Activated CD8-positive, alpha-beta memory T cell treated with anti-CD3 and anti-CD28 coated beads, Interleukin-2, amount 50 U/mL, for 1 hour (primary cell): Measurements from ENCODE around the gene AUTS2.

ENCODE experiments used
- DNase-seq: peaks from one replicate; pipeline ENCODE4 v3.0.0-alpha.2; 2020; ENCODE audit errors: extremely low read depth

AUTS2 gene

DNA sequence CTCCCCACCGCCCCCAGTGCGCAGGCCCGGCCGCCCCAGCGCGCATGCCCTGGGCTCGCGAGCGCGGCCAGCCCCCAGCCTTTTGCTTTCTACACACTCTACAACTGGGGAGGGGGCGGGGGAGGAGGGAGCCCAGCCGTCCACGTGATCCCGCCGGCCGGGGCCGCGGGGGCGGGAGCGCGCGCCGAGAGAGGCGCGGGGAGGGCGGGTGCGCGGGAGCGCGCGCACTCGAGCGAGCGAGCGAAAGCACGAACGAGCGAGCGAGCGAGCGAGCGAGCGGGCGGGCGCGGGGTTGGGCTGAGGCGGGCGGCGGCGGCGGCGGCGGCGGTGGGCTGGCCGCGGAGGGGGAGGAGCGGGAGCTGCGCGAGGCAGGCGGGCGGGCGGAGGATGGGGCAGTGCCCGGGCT, at the start of gene AUTS2:
AUTS2 (plus strand) TSS at position 395 of the 406 bp plus-strand sequence. CDS start 1,179 bp downstream, outside the sequence.
- no peak for DNase-seq

DNA sequence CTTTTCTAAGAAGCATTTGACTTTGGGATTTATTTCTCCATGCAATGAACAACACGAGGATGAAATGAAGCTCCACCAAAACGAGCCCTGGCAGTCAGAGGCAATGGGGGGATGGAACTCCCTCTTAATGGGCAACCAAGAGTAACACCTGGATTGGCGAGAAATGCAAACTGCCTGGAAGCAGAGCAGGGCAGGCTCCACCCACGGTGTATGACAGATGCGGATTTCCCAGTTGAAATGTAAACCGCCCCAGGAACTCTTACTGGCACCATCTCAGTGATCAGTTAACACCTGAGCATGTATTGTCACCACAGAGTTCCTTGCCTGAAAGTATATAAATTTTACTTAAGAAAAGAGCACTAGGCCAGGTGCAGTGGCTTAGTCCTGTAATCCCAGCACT, 47.3 kb upstream of the AUTS2 start:
- no peak for DNase-seq

DNA sequence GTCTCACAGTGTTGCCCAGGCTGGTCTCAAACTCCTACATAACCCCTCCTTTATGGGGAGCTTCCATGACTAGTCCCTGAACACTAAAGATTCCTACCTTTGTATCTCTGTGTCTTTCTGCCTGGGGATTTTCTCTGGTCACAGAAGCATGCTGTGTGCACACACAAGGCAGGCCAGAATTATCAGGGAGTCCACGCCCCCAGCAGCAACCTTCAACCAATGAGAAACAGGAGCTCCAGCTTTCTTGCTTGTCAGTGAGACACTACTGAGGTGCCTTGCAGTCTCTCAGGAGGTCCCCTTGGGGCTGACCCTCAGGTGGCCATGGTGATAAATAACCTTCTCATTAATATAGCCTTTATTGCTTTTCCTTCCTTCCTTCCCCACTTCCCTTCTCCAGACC, 45.1 kb upstream of the AUTS2 start:
- DNase-seq: no peak

DNA sequence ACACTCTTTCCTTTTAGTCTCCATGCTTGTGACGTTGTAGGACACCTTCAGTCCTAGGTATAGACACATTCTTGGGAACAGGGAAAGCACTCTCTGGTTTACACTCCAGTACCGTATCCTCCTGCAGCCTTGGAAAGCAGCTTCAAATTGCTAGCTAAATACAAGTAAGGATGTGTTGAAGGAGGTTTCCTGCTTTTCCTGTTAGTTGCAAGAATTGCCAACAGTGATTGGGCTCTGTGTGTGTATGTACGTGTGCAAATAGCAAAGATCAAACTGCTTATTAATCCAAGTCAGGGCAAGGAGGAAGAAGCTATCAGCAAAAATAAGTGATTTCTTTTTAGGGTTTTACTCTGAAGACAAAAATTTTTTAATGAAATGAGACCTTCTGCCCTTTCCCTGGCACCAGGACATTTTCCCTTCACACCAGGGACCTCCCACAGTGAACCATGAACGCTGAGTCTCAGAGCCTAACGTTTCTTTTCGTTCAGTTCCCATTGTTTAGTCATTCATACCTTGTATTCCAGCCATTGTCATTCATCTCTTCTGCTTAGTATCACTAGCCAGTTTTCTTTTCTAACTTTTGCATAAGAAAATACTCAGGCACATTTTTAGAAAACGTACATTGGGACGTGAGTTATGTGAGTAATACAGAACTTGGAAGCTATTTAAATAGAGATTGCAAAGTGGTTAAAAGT, 36.9 kb upstream of the AUTS2 start:
- DNase-seq: no peak

DNA sequence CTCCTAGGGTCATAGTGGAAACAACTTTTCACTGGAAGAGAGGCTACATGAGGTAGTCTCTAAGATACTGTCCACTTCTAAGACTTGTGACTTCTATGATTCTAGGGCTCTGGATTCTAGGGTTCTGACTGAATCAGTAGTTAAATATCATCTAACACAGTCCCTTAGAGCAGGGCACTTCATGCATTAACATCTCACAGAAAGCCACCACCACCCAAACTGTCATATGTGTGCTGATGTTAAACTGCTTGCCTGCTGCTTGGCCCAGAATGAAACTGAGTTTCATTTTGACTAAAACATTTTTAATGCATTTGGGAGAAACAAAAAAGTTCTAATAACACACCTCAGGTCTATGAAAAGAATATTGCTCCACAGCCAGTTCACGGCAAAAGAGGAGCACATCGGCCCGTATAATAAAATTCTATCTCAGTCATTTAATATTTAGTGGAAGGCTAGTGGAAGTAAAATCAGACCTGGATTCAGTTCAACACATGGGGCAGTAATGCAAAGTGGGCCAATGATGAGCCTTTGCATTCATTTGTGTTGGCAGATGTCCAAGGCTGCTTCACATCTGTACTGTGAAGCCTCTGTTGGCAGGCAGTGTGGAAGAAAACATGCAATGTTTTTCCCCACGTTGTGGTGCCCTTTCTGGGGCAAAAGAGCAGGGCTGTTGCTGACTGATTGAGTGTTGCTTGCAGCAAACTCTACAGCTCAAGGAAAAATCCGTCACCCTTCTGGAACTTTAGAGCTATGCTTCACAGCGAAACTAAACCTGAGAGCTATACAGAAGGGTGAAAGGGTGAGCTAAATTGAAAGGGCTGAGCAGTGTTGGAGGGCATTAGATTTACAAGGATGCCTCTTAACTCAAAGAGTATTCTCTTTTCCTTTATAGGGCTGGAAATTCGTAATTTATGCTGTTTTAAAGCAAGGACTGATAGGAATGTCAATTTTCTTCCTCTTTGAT, 33.5 kb upstream of the AUTS2 start:
- DNase-seq: no peak

DNA sequence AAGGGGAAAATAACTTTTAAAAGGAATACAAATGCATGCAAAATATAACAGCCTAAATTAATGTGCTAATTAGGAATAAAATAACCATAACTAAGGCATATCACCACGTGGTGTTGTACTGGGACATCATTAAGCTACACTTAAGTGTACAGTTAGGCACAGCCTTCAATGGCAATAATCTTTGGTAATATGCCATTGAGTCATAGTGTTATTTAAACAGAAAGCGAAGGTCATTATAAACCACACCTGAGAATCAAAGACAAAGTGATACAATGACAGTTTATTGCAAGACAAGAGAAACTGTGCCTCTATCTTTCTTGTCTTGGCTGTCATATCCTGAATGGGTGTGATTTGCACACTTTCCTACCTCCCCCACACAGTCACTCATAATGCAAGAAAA, 30.5 kb upstream of the AUTS2 start:
- DNase-seq: no peak

DNA sequence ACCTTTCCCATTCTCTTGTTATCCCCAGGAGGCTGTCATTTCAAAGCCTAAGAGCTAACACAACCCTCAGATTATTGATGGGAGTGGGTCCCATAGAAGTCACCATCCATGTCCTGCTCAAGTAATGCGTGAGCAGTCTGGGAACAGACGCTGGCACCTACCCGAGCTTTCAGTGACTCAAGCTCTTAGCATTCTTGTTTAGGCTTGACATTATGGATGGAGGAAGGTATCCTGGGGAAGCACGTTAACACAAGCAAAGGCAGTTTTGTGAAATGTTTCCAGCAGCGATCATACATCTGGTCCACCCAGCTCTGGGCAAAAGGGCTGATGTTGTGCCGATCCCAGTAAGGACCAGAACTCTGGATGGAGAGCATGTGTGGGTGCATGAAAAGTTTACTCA, 30.0 kb upstream of the AUTS2 start:
- no peak for DNase-seq

DNA sequence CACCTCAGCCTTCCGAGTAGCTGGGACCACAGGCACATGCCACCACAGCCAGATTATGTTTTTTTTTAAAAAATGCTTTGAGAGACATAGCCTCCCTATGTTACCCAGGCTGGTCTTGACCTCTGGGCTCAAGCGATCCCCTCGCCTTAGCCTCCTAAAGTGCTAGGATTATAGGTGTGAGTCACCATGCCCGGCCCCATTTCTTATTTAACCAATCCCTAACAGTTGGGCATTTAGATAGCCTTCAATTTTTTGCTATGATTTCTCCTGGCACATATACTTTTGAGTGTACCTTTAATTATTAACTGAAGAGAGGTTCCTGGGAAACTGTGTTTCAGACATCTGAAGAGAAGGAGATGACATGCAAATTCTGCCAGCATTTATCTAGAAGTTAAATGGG, 22.6 kb upstream of the AUTS2 start:
- DNase-seq: no peak

DNA sequence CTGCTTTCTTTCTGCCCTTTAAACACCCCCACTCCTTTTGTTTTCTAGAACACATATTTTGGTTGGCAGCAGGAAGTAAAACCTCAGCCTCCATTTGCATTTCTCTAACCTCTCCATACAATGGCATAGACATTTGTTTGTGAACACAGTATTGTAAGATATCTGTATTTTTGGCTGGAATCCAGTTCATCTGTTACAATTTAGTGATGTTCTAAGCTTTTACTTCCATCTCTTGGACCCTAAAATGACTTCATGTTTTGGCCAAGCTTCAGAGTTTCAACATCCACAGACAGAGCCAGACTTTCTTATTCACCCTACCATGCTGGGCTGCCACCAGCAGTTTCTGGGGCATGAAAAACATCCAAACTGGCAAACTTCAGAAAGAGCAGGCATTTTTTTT, 21.1 kb upstream of the AUTS2 start:
- DNase-seq: no peak

DNA sequence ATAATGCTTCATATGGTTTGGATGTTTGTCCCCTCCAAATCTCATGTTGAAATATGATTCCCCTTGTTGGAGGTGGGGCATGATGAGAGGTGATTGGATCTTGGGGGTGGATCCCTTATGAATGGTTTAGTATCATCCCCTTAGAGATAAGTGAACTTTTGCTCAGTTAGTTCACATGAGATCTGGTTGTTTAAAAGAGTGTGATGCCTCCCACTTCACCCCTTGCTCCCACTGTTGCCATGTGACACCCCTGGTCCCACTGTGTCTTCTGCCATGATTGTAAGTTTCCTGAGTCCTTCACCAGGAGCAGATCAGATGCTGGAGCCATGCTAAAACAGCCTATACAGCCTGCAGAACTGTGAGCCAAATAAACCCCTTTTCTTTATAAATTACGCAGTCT, 13.1 kb upstream of the AUTS2 start:
- no peak for DNase-seq

DNA sequence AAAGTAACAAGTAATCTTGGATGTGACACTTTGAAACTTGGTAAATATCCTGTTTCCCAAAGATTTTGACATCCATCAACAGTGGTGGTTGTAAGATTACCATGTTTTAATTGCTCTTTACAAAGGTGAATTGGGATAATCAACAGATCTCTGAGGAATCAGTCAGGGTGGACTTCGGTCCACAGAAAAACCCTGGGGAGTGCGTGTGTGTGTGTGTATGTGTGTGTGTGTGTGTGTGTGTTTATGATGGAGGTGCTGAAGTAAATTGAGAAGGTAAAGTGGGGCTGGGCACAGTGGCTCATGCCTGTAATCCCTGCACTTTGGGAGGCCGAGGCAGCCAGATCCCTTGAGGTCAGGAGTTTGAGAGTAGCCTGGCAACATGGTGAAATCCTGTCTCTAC, 12.0 kb upstream of the AUTS2 start:
- no peak for DNase-seq

DNA sequence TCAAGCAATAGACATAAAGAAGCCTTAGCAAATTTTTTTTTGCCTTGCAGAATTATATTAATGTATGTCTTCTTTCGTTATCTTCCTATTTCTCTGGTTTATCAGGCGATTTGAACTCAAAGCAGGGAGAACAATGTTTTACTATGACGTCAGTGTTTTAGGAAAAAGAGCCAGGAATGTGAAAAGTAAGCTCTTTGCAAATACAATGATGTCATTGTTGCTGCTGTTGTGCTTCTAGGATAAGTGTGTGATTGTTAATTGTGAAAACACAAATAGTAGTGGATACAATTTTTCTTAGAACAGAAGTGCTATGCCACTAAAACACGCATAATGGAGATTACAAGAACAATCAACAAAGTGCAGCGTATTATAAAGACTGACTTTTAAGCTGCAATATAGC, 9.5 kb upstream of the AUTS2 start:
- no peak for DNase-seq

DNA sequence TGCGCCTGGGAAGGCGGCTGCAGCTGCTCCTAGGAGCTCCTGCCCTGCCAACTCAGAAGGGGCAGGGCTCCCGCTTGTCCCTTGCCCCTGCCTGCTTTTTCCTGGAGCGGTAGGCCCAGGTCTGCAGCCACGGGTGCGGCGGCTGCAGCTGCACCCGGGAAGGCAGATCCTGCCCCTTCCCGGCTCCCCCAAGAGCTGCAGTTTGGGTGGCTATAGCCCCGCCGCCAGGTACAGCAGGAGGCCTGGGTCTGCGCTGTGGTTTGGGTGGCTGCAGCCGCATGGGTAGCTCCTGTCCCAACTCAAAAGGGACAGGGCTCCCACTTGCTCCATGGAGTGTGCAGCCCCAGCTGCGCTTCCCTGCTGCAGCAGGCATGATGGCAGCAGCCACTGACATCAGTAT, 6.5 kb upstream of the AUTS2 start:
- no peak for DNase-seq

DNA sequence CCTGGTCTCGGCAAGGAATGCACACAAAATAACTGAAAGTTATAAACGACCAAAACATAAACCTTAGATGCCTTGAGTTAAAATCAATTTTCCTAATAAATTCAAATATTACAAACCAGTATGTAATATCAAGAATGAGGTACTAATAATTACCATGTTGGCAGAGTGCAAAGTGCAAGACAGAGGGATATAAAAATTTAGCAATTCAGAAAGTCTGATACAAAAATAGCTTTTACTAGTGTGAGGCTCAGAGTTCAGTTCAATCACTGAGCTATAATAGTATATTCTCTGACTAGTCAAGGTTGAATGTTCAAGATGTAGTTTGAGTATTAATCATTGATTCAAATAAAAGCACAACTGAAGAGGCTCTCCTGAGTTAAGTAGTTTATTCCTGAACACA, 4.8 kb upstream of the AUTS2 start:
- DNase-seq: no peak

DNA sequence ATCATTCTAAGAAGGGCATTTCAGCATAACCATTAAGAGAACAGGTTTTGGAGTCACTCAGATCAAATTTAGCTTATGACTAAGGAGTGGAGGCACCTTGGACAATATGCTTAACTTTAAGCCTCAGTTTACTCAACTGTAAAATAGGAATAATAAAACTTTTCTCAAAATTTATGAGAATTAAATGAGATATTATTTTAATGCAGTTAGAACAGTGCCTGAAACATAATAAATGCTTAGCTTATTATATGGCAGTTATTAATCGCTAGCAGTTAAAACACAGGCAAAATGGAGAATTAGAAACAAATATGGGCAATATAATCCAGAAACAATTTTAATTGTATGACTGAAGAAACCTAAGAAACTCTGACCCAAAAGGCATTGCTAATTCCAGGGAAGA, 2.9 kb upstream of the AUTS2 start:
- no peak for DNase-seq

DNA sequence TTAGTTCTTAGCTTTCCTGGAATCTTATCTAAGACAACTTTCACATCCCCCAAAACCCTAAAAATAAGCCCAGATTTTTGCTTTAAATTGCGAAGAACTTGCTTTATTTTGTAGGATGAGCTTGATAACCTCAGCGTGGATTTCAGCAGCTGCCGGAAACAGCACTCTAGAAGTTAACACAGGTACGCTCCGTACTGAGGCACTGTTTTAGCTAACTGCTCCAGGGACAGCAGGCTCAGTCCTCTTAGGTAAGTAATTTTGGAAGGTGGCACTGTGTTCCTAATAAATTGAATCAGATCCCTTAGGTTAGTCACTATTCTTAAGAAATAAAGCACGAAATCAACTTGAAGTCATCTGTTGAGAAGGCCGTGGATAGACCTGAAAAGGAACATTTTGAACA, 2.2 kb upstream of the AUTS2 start:
- no peak for DNase-seq

DNA sequence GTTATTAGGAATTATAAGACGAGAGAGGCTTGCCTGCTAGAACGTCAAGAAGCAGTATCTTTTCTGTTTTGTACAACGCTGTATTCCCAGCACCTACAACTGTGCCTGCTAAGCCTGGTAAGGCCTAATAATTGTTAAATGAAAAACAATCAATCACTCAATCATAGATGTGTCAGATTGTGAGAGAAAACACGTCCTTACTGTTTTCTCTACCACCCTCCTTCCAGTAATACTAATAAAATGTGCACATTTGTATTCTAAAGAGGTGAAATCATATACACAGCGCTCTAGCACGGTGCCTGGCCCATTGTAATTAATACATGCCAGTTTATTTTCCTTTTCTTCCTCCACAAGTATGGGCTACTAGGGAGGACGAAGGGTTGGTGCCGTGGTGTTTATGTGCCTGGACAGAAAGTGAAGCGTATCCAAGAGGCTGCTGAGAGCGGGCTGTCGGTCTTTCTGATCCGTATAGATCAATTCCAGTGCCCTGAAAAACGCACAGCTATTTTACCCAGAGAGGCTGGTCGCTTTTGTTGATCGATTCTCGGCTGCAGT, 1.5 kb upstream of the AUTS2 start:
- no peak for DNase-seq

DNA sequence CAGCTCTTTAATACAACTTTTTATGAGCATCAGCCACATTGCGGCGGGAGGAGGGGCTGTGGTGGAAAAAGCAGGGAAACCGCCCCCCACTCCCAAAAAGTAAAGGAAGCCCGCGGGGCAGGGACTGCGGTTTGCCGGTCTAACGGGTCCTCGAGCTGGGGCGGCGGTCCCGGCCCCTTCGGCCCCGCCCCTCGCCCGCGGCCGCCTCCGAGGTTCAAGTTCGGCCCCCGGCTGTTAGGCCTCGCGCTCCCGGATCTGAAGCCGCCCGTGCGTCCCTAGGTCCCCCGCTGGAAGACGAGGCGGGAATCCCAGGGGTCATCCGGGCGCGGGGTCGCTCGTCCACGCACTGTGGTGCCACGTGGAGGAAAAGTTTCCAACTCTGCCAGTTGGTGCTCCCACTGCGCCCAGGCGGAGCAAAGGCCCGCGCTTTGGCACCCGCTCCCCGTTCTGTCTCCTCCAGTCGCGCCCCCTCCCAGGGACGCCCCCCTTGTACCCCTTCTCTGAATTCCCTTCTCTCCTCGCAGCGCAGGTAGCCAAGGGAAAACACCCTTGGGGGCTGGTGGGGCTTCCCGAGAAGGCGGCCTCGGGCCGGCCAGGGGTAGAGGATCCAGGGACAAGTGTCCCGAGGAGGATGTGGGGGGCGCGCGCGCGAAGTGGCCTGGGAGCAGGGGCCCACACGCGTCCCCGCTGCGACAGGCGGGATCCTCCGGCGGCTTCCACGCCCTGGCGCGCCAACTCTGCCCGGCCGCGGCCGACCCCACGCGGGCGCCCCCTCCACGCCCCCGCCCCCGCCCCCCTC, 798 bp upstream of the AUTS2 start:
- DNase-seq: no peak

DNA sequence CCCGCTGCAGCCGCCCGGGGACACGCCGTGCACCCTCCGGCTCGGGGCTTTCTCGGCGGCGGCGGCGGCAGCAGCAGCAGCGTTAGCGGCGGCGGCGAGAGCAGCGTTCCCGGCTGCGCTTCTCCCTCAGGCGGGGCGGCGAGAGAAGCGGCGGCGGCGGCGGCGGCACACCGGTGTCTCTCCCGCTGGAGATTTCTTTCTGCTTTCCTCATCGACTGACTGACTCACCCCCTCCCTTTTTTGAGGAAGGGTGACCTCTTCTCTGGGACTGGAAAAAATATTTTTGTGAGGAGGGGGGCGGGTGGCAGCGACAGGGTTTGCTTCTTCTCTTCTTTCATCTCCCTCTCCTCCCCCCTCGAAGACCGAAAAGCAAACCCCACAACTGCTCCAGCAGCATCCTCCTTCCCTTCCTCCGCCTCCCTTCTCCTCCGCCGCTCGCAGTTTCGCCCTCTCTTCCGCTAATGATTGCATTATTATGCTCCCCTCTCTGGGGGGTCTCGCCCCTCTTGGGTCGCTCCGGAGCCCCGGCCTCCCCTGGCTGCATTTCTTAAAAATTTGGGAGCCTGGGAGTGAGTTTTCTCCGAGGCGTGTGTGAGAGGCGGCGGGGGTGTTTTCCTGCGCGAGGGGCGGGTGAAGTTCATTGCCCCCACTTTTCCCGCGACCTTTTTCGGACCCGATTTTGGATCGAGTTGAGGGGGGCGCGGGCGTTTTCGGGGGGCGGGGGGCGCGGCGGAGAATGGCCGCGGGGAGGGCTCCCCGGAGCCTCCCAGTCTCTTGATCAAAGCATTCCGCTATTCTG, 411 bp downstream of the AUTS2 start:
- no peak for DNase-seq

DNA sequence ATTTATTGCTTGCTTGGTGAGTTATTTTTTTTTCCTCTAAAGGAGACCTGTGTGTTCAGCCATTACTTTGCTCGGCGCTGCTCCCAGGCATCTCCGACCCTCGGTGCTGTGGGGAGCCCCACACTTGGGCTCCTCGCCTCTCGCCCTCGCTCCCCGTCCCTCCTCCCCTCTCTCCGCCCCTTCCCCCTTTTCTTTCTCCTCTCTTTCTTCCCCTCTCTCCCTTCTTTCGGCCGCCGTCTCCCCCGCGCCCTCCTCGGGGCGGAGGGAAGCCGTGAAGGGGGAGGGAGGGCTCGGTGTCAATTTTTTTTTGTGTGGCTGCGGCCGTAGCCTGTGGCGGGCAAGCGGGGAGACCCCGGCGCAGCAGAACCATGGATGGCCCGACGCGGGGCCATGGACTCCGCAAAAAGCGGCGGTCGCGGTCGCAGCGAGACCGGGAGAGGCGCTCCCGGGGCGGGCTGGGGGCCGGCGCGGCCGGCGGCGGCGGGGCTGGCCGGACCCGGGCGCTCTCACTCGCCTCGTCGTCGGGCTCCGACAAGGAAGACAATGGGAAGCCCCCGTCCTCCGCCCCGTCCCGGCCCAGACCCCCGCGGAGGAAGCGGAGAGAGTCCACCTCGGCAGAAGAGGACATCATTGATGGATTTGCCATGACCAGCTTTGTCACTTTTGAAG, 1.1 kb downstream of the AUTS2 start:
- DNase-seq: no peak
